Epithelial cell of alveolus of lung (primary cell): Measurements from ENCODE around the gene SLC35E4. TPM values are rescaled to one million over a fixed set of nuclear protein-coding genes. Genes with fewer than 3 reads are reported as not detected.

ENCODE experiments used
- total RNA-seq: library from RNA; depleted of rRNA; stranded (reverse); fragments of >200 nt; gene quantifications from 2 replicates; pipeline ENCODE4 v1.2.1, GENCODE V29; 2015

The SLC35E4 gene
- total RNA-seq: 13.1 and 14.9 TPM in 2 replicates

DNA sequence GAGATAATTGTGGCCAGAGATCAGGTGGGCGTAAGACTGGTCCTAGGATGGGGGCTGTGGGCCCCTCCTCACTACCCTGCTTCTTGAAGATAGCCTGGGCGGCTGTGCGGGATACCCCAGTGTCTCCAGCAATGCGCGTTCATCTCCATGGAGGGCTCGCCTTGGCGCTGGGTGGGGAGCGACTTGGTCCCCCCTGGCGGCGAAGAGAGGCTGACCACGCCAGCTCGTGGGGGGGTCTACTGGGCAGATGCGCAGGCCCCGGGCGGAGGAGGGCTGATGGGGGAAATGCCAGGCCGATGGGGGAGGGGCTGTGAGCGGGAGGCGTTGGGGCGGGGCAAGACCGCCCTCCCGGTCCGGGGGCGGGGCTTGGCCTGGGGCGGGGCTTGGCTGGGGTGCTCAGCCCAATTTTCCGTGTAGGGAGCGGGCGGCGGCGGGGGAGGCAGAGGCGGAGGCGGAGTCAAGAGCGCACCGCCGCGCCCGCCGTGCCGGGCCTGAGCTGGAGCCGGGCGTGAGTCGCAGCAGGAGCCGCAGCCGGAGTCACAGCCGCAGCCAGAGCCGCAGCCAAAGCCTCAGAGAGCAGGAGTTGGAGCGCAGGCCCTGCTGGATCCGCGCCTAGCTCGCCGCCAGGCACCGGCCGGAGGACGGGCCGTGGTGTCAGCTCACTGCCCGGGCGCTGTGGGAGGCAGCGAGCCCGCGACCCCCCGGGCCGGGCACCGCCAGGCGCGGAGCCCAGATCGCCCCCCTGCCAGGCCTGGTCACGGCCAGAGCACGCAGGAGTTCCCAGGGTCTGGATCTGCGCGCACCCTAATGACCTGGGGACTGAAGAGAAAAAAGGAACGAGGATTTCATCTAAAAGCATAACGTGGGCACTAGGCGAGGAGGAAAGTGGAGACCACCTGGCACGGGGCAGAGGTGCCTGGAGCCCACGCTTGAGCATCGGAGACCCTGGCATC is at the start of gene SLC35E4:
Gene SLC35E4 (plus strand): TSS at position 509 of the 953 bp plus-strand sequence. CDS start 670 bp downstream, outside the sequence.

DNA sequence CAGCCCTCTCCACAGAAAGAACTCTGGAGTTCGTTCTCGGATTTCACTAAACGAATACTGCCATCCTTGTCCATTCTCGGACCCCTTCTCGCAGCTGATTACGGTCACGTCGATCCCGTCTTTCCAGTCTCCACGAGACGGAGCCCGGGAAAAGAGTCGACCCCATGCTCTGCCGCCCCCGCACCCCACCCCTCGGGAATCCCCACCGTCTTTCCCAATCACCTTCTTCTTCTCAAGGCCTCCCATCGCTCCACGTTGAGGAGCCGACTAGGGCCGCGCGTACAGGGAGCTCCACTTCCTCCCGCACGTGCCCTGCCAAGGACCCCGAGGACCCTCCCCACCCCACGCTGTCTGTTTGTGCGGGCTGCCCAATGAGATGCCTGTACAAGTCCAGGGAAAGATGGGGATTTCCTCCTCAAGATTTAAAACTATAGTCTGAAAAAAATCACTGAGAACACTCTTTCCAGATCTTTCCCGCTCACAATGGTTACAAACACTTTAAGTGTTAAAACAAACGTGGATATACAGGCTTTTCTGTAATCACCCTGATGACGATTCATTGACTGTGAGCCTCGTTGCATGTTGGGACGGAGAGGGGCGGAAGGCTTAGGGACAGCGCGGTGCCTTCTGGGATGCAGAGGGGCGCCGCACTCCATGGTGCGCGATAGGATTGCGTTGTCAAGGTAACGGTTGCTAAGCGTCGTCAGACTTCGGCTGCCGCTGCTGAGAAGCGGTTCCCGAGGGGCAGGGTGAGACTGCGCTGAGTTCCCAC is 43.8 kb upstream of the SLC35E4 start, which contains the start of gene PES1:
Gene PES1 (minus strand): TSS at position 323 of the 772 bp plus-strand sequence. CDS start 77 bp downstream, at position 246.

DNA sequence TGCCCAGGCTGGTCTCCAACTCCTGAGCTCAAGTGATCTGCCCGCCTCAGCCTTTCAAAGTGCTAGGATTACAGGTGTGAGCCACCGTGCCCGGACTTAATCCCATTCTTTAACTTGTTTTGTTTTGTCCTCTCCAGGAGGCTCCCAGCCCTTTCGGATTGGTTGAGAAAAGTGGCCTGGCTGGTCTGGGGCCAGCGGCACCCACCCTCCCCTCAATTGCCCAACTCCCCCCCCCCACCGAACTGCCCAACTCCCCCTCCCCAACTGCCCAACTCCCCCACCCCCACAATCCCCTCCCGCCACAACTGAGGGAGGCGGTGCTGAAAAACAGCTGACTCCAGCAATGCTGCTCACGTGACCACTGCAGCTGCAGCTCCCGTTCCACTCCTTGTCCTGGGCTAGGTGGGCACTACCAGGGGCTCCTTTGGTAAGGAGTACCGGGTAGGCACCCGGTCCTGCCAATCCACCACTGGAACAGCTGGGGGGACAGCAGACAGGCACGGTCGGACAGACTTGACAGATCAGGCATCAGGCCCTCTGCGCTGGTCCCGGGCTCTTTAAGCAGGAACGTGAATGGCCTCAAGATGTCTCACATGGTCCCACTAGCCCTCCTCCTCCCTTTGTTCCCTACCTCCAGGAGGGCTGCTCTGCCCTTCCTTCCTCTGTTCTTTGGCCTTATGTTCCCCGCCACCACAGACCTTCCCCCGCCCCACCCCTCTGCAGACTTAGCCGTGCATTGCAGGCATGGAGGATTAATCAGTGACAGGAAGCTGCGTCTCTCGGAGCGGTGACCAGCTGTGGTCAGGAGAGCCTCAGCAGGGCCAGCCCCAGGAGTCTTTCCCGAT is 28.9 kb upstream of the SLC35E4 start, which contains the start of gene TCN2:
Gene TCN2 (plus strand): TSS at position 720 of the 845 bp plus-strand sequence. CDS start 158 bp downstream, outside the sequence.

GRCh38 chr22:30667494-30668385 is 32.2 kb downstream of the SLC35E4 start, which contains the start of gene DUSP18:
Gene DUSP18 (minus strand): TSS chr22:30667875. CDS start chr22:30664003, 3,872 bp downstream.

GRCh38 chr22:30694640-30695350 is 59.2 kb downstream of the SLC35E4 start, which contains the start of gene OSBP2:
Gene OSBP2 (plus strand): TSS chr22:30694874. CDS start chr22:30694910, 36 bp downstream.

Other genes starting within 250 kb of the SLC35E4 start
- gene RNF215, start 248.4 kb upstream of the SLC35E4 start, total RNA-seq: 23.7 and 24.6 TPM in 2 replicates
- gene SEC14L2, start 238.8 kb upstream of the SLC35E4 start, total RNA-seq: 7.0 and 77.6 TPM in 2 replicates
- 20.0 and 53.7 TPM in 2 replicates for gene MTFP1, start 210.0 kb upstream of the SLC35E4 start, total RNA-seq
- not detected in 2 replicates for gene SEC14L3, start 163.8 kb upstream of the SLC35E4 start, total RNA-seq
- gene SEC14L4, start 130.1 kb upstream of the SLC35E4 start, total RNA-seq: not detected in 2 replicates
- gene SEC14L6, start 89.0 kb upstream of the SLC35E4 start, total RNA-seq: not detected in 2 replicates
- gene GAL3ST1, start 61.1 kb upstream of the SLC35E4 start, total RNA-seq: not detected in 2 replicates
- 62.1 and 67.6 TPM in 2 replicates for gene PES1, start 43.9 kb upstream of the SLC35E4 start, total RNA-seq
- gene TCN2, start 28.6 kb upstream of the SLC35E4 start, total RNA-seq: 23.3 and 35.7 TPM in 2 replicates
- 5.4 and 7.1 TPM in 2 replicates for gene DUSP18, start 32.1 kb downstream of the SLC35E4 start, total RNA-seq
- 0.16 and 0.78 TPM in 2 replicates for gene OSBP2, start 59.1 kb downstream of the SLC35E4 start, total RNA-seq